Neural progenitor cell (in vitro differentiated cells): ENCODE measurements around the gene FAM47A.

Experiments used
- CTCF ChIP-seq: fragments of 200-600 bp; sonication (generic); IDR thresholded peaks from 2 replicates; pipeline ENCODE4 v1.5.1; 2017; ENCODE audit warnings: antibody characterized with exemption, mild to moderate bottlenecking
- EZH2 ChIP-seq: fragments of 200-600 bp; sonication (generic); IDR thresholded peaks from 2 replicates; pipeline ENCODE4 v1.6.1; 2017; ENCODE audit warnings: antibody characterized with exemption, mild to moderate bottlenecking, moderate library complexity

DNA sequence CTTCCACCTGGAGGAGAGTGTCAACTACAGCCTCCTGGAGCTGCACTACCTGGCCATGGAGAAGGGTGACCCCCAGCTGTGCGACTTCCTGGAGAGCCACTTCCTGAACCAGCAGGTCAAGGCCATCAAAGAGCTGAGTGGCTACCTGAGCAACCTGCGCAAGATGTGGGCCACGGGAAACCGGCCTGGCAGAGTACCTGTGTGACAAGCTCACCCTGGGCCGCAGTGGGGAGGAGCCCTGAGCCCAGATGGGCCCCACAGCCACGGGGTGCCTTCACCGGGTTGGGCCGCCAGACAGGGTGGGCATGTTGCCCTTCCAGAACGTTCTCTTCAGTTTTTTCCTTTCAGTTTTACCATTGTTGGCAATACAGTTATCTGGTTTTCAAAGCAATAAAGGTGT, 15.2 kb upstream of the FAM47A start:
- TF ChIP-seq CTCF (no peak), EZH2 (no peak)
